Kidney epithelial cell (primary cell): ENCODE data around the gene CDK14. TPM values are rescaled to one million over a fixed set of nuclear protein-coding genes. Genes with fewer than 3 reads are reported as not detected.
"Not testable (repeated sequence)": the region's sequence is repeated elsewhere in the genome, so short reads cannot be mapped to it uniquely, and the experiment has no call there.

Experiments
- DNase-seq: peaks from one replicate; pipeline ENCODE4 v3.0.0-alpha.2; 2010; ENCODE audit warnings: low read depth
- H3K27me3 ChIP-seq: 2 replicates; pipeline ENCODE4 v1.6.0; 2011; ENCODE audit warnings: low read length; ENCODE audit not compliant: control insufficient read depth, insufficient read depth
- H3K36me3 ChIP-seq: 2 replicates; pipeline ENCODE4 v1.5.1; 2011; ENCODE audit warnings: low read length; ENCODE audit not compliant: control insufficient read depth, insufficient read depth
- H3K4me3 ChIP-seq: 2 replicates; pipeline ENCODE4 v1.5.1; 2011; ENCODE audit warnings: low read depth, mild to moderate bottlenecking, control low read depth, low read length
- total RNA-seq: library from RNA; depleted of rRNA; stranded (reverse); fragments of >200 nt; gene quantifications from 2 replicates; pipeline ENCODE4 v1.2.3, GENCODE V29; 2015
- TF ChIP-seq, protein P1 (sequence below): IDR thresholded peaks from 2 replicates; pipeline ENCODE4 v1.5.1; 2011; ENCODE audit warnings: mild to moderate bottlenecking, moderate library complexity, low read length, control low read depth, inconsistent platforms; ENCODE audit not compliant: insufficient read depth, poor library complexity, severe bottlenecking

Gene CDK14
- total RNA-seq, 1 donor from 2014 or later, result 18.2 TPM

DNA sequence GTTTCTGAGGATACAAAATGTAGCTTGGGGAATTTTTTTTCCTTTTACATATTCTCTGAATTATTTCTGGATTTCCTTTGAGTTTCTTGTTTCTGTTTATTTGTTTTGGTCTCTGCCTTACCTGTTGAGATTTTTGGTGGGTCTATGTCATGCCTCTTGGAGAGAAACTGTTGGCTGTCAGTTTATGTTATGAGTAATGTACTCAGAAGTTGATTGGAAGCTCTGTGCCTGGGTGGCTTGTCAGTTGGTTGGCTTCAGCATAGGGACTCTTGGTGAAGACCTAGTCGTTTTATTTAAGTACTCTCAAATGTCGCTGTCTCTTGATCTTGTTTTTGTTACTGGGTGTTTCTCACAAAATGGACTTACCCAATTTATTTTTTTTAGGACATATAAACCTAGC is 132.4 kb downstream of the CDK14 start:
- TF ChIP-seq, protein P1, sequence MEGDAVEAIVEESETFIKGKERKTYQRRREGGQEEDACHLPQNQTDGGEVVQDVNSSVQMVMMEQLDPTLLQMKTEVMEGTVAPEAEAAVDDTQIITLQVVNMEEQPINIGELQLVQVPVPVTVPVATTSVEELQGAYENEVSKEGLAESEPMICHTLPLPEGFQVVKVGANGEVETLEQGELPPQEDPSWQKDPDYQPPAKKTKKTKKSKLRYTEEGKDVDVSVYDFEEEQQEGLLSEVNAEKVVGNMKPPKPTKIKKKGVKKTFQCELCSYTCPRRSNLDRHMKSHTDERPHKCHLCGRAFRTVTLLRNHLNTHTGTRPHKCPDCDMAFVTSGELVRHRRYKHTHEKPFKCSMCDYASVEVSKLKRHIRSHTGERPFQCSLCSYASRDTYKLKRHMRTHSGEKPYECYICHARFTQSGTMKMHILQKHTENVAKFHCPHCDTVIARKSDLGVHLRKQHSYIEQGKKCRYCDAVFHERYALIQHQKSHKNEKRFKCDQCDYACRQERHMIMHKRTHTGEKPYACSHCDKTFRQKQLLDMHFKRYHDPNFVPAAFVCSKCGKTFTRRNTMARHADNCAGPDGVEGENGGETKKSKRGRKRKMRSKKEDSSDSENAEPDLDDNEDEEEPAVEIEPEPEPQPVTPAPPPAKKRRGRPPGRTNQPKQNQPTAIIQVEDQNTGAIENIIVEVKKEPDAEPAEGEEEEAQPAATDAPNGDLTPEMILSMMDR, result no peak
- H3K36me3 ChIP-seq, result no peaks in the 10 kb centered on the region
- H3K27me3 ChIP-seq, result no peaks in the 10 kb centered on the region
- no peak for DNase-seq
- no peak overlapping the region for H3K4me3 ChIP-seq

DNA sequence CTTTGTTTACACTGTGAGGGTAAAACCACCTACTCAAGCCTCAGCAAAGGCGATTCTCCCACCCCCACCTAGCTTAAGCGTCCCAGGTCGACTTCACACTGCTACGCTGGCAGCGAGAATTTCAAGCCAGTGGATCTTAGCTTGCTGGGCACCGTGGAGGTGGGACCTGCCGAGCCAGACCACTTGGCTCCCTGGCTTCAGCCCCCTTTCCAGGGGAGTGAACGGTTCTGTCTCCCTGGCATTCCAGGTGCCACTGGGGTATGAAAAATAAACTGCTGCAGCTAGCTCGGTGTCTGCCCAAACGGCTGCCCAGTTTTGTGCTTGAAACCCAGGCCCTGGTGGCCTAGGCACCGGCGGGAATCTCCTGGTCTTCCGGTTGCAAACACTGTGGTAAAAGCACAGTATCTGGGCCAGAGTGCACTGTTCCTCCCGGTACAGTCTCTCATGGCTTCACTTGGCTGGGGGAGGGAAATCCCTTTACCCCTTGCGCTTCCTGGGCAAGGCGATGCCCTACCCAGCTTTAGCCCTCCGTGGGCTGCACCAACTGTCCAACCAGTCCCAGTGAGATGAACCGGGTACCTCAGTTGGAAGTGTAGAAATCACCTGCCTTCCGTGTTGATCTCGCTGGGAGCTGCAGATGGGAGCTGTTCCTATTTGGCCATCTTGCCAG is 139.6 kb downstream of the CDK14 start:
- not testable (repeated sequence) for H3K36me3 ChIP-seq, DNase-seq, H3K27me3 ChIP-seq, H3K4me3 ChIP-seq

DNA sequence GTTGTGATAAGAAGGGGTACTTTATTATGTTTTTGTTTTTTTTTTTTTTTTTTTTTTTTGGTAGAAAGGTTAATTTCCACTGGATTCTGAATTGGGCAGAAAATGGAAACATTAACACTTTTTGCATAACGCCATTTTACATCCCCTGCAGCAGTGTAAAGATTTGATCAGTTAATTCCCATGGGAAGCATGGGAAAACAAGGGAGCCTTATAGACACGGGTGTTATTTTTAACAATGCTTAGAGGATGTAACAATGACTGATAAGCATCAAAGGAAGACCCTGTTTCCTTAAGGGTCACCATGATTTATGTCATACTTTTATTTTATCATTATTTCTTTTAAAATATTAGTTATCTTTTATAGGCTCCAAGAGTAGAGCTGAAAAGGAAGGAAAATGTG is 140.2 kb downstream of the CDK14 start:
- no peak for DNase-seq
- Histone ChIP-seq H3K36me3 (no peaks in the 10 kb centered on the region), H3K4me3 (no peak overlapping the region), H3K27me3 (no peaks in the 10 kb centered on the region)
- TF ChIP-seq, protein P1, result no peak

DNA sequence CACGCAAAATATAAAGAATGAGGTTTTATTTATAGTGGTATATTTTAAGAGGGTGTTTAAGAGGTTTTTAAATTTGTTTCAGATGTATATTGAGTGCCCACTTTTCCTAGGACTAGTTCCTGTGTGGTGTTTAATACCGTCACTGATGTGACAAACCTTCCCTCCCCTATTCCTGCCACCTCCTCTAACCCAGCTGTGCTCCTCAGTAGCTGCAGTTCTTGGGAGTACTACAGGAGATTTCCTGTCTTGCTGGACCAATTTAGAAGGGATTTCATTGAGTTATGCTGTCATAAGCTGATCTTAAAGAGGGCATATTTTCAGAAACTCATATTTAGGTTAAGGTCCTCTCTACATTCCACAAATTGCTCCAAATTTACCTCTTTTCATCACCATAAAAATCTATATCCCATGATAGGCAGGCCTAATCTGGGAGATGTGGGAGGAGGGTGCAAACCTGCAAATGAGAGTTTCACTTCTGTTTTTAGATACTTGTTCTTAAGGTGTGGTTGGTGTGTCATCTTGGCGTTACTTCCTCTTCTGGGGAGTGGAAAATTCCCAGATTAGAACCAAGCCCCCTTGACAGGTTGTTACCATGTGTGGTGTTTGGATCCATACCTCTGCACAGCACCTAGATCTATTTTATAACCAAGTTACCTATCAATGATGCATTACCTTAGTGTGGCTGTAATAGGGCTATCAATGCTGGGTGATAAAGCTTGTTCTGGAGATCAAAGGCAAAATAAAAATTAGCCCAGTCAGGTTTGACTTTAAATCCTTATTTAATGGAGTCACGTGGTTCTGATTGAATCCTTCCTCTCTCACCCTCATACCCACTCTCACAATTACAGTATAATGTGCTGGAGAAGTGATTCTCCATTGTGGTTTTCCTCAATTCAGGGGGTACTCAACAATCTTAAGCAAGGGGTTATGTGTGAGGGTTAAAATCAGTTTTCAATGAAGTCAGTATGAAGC is 141.1 kb downstream of the CDK14 start:
- DNase-seq, result no peak
- H3K36me3 ChIP-seq, result no peaks in the 10 kb centered on the region
- TF ChIP-seq, protein P1, result no peak
- H3K4me3 ChIP-seq, result no peak overlapping the region
- H3K27me3 ChIP-seq, result no peaks in the 10 kb centered on the region

DNA sequence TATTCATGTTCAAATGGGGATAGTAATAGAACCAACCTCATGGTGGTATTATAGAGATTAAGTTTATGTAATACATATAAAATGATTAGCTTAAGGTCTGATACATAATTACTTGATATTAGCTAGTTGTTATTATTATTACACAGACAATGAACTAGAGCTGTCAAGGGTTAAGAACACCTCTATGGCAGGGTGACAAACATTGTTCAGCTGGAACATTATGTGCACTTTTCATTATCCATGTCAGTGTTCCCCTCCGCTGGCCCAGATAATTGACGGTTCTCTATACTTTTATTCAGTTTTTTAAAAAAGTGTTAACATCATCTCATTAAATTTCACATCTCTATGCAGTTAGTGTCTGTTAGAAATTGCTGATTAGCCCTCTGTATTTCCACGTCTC is 142.1 kb downstream of the CDK14 start:
- H3K27me3 ChIP-seq, result no peaks in the 10 kb centered on the region
- no peaks in the 10 kb centered on the region for H3K36me3 ChIP-seq
- no peak for DNase-seq
- H3K4me3 ChIP-seq, result no peak overlapping the region
- TF ChIP-seq, protein P1, result no peak

DNA sequence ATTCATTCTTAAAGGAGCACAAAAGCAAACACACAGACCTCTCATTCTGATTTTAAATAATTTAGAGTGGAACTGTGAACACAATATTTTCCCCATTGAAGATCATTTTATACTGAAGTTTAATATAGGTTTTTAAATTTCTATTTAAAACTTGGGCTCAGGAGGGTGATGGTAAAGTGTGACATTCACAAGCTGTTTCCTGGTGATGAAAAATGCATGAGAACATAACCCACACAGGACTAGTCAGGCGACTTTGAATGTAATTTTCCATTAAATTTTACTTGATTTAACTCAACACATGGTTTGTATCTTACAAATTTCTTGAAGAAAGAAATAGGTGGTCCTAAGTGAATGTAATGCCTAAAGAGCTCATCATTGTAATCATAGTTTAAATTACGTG is 143.6 kb downstream of the CDK14 start:
- Histone ChIP-seq H3K27me3 (no peaks in the 10 kb centered on the region), H3K4me3 (no peak overlapping the region), H3K36me3 (no peaks in the 10 kb centered on the region)
- no peak for DNase-seq
- TF ChIP-seq, protein P1, result no peak
